Measurements from ENCODE around the gene FOXI1.

Gene FOXI1

GRCh38 chr5:170104299-170104698 lies 1.4 kb upstream of the FOXI1 start:
- Mint-ChIP-seq H3K4me1 (ENCODE audit: low read depth in 2 of 2) (peaks cover 0 to 4% of the 10 kb centered on the region in 2 donors), H3K9me3 (no peaks in the 10 kb centered on the region), H3K4me3 (no peak overlapping the region), H3K27me3 (peaks cover 22 to 50% of the 10 kb centered on the region in 2 donors), H3K27ac (no peak overlapping the region), H3K36me3 (ENCODE audit: insufficient read depth) (no peaks in the 10 kb centered on the region)
- ATAC-seq (replicated peaks) = no peak
- DNase-seq = no peak

- peaks cover 23 to 50% of the 10 kb centered on the region in 2 donors for H3K27me3 Mint-ChIP-seq
- H3K4me1 Mint-ChIP-seq (ENCODE audit: low read depth in 2 of 2) = peaks cover 0 to 4% of the 10 kb centered on the region in 2 donors
- no peak overlapping the region for H3K4me3 Mint-ChIP-seq
- ATAC-seq (replicated peaks) (no peak), DNase-seq (no peak)
- no peak overlapping the region for H3K27ac Mint-ChIP-seq
- H3K36me3 Mint-ChIP-seq (ENCODE audit: insufficient read depth) = no peaks in the 10 kb centered on the region
- no peaks in the 10 kb centered on the region for H3K9me3 Mint-ChIP-seq
These were observed 987 bp upstream of the FOXI1 start for GRCh38 chr5:170104710-170105109.

GRCh38 chr5:170107674-170108073 lies 2.0 kb downstream of the FOXI1 start:
- Mint-ChIP-seq H3K36me3 (ENCODE audit: insufficient read depth) (peaks cover 4% of the 10 kb centered on the region), H3K27me3 (peaks cover 24 to 65% of the 10 kb centered on the region in 2 donors), H3K27ac (no peak overlapping the region), H3K4me3 (no peak overlapping the region), H3K4me1 (ENCODE audit: low read depth in 2 of 2) (peaks cover 0 to 4% of the 10 kb centered on the region in 2 donors), H3K9me3 (no peaks in the 10 kb centered on the region)
- no peak for ATAC-seq (replicated peaks)
- no peak for DNase-seq

GRCh38 chr5:170108266-170108785 lies 2.6 kb downstream of the FOXI1 start:
- Mint-ChIP-seq H3K36me3 (ENCODE audit: insufficient read depth) (peaks cover 4% of the 10 kb centered on the region), H3K4me1 (ENCODE audit: low read depth in 2 of 2) (peaks cover 0 to 4% of the 10 kb centered on the region in 2 donors), H3K27ac (no peak overlapping the region), H3K27me3 (peaks cover 24 to 65% of the 10 kb centered on the region in 2 donors), H3K4me3 (no peak overlapping the region), H3K9me3 (no peaks in the 10 kb centered on the region)
- ATAC-seq (replicated peaks) = no peak
- DNase-seq = no peak

GRCh38 chr5:170109059-170110031 lies 3.6 kb downstream of the FOXI1 start:
- Mint-ChIP-seq H3K4me1 (ENCODE audit: low read depth in 2 of 2) (peaks cover 0 to 3% of the 10 kb centered on the region in 2 donors), H3K27ac (no peak overlapping the region), H3K36me3 (ENCODE audit: insufficient read depth) (peaks cover 4% of the 10 kb centered on the region), H3K9me3 (no peaks in the 10 kb centered on the region), H3K27me3 (peaks cover 19 to 59% of the 10 kb centered on the region in 2 donors), H3K4me3 (no peak overlapping the region)
- DNase-seq = no peak
- no peak for ATAC-seq (replicated peaks)

- H3K27me3 Mint-ChIP-seq = peaks cover 13 to 65% of the 10 kb centered on the region in 2 donors
- ATAC-seq (replicated peaks) = no peak
These were observed 4.8 kb downstream of the FOXI1 start for GRCh38 chr5:170110403-170111087.

GRCh38 chr5:170111088-170111785 lies 5.5 kb downstream of the FOXI1 start:
- H3K27me3 Mint-ChIP-seq = peaks cover 12 to 60% of the 10 kb centered on the region in 2 donors
- H3K27ac Mint-ChIP-seq = no peak overlapping the region
- peaks cover 4% of the 10 kb centered on the region for H3K36me3 Mint-ChIP-seq (ENCODE audit: insufficient read depth)
- H3K9me3 Mint-ChIP-seq = no peaks in the 10 kb centered on the region
- peaks cover 0 to 2% of the 10 kb centered on the region in 2 donors for H3K4me1 Mint-ChIP-seq (ENCODE audit: low read depth in 2 of 2)
- H3K4me3 Mint-ChIP-seq = no peak overlapping the region
- DNase-seq (no peak), ATAC-seq (replicated peaks) (no peak)

More at GRCh38 chr5:170110403-170111087, 4.8 kb downstream of the FOXI1 start:
- no peak overlapping the region for H3K4me3 Mint-ChIP-seq
- H3K27ac Mint-ChIP-seq = no peak overlapping the region
- DNase-seq = no peak
- H3K9me3 Mint-ChIP-seq = no peaks in the 10 kb centered on the region
- H3K36me3 Mint-ChIP-seq (ENCODE audit: insufficient read depth) = peaks cover 4% of the 10 kb centered on the region
- H3K4me1 Mint-ChIP-seq (ENCODE audit: low read depth in 2 of 2) = peaks cover 0 to 3% of the 10 kb centered on the region in 2 donors

- DNase-seq = no peak
- no peak for ATAC-seq (replicated peaks)
- Mint-ChIP-seq H3K27me3 (peaks cover 12 to 51% of the 10 kb centered on the region in 2 donors), H3K9me3 (no peaks in the 10 kb centered on the region), H3K4me1 (ENCODE audit: low read depth in 2 of 2) (no peaks in the 10 kb centered on the region), H3K36me3 (ENCODE audit: insufficient read depth) (peaks cover 6% of the 10 kb centered on the region), H3K4me3 (no peak overlapping the region), H3K27ac (no peak overlapping the region)
These were observed 7.3 kb downstream of the FOXI1 start for GRCh38 chr5:170112876-170113521.

- peaks cover 6% of the 10 kb centered on the region for H3K36me3 Mint-ChIP-seq (ENCODE audit: insufficient read depth)
- no peak overlapping the region for H3K27ac Mint-ChIP-seq
- DNase-seq = no peak
- peaks cover 12 to 46% of the 10 kb centered on the region in 2 donors for H3K27me3 Mint-ChIP-seq
- no peak overlapping the region for H3K4me3 Mint-ChIP-seq
- H3K4me1 Mint-ChIP-seq (ENCODE audit: low read depth in 2 of 2) = no peaks in the 10 kb centered on the region
- H3K9me3 Mint-ChIP-seq = no peaks in the 10 kb centered on the region
- no peak for ATAC-seq (replicated peaks)
These were observed 7.8 kb downstream of the FOXI1 start for GRCh38 chr5:170113522-170113900.

- peaks cover 6% of the 10 kb centered on the region for H3K36me3 Mint-ChIP-seq (ENCODE audit: insufficient read depth)
- no peak overlapping the region for H3K4me3 Mint-ChIP-seq
- H3K27me3 Mint-ChIP-seq = peaks cover 11 to 43% of the 10 kb centered on the region in 2 donors
- no peak for DNase-seq
- H3K9me3 Mint-ChIP-seq = no peaks in the 10 kb centered on the region
- no peak overlapping the region for H3K27ac Mint-ChIP-seq
- no peaks in the 10 kb centered on the region for H3K4me1 Mint-ChIP-seq (ENCODE audit: low read depth in 2 of 2)
- ATAC-seq (replicated peaks) = no peak
These were observed 8.6 kb downstream of the FOXI1 start for GRCh38 chr5:170114271-170114670.

GRCh38 chr5:170115925-170116324 lies 10.2 kb downstream of the FOXI1 start:
- Mint-ChIP-seq H3K4me3 (no peak overlapping the region), H3K9me3 (no peaks in the 10 kb centered on the region), H3K36me3 (ENCODE audit: insufficient read depth) (peaks cover 6% of the 10 kb centered on the region), H3K27me3 (peaks cover 19 to 43% of the 10 kb centered on the region in 2 donors), H3K4me1 (ENCODE audit: low read depth in 2 of 2) (no peaks in the 10 kb centered on the region), H3K27ac (no peak overlapping the region)
- DNase-seq = no peak
- ATAC-seq (replicated peaks) = no peak

GRCh38 chr5:170117736-170118135 lies 12.0 kb downstream of the FOXI1 start:
- H3K4me1 Mint-ChIP-seq (ENCODE audit: low read depth in 2 of 2) = no peaks in the 10 kb centered on the region
- peaks cover 33 to 45% of the 10 kb centered on the region in 2 donors for H3K27me3 Mint-ChIP-seq
- DNase-seq (no peak), ATAC-seq (replicated peaks) (no peak)
- H3K4me3 Mint-ChIP-seq = no peak overlapping the region
- H3K36me3 Mint-ChIP-seq (ENCODE audit: insufficient read depth) = peaks cover 3% of the 10 kb centered on the region
- H3K27ac Mint-ChIP-seq = no peak overlapping the region
- no peaks in the 10 kb centered on the region for H3K9me3 Mint-ChIP-seq

- Mint-ChIP-seq H3K27ac (no peak overlapping the region), H3K4me3 (no peak overlapping the region), H3K36me3 (ENCODE audit: insufficient read depth) (peaks cover 3% of the 10 kb centered on the region), H3K9me3 (no peaks in the 10 kb centered on the region), H3K27me3 (peaks cover 34 to 35% of the 10 kb centered on the region in 2 donors), H3K4me1 (ENCODE audit: low read depth in 2 of 2) (no peaks in the 10 kb centered on the region)
- no peak for DNase-seq
- ATAC-seq (replicated peaks) = no peak
These were observed 14.9 kb downstream of the FOXI1 start for GRCh38 chr5:170120576-170120975.

Measured in effector memory CD8-positive, alpha-beta T cell (primary cell).